H1 (cell line): Measurements from ENCODE around the gene HLF. TPM values are rescaled to one million over a fixed set of nuclear protein-coding genes. Genes with fewer than 3 reads are reported as not detected.

Source experiments
- MAFK ChIP-seq: IDR thresholded peaks from 2 replicates; pipeline ENCODE4 v1.6.1; 2012; ENCODE audit warnings: low read depth, mild to moderate bottlenecking, improper control_type of control experiment, low read length
- RAD21 ChIP-seq, 2 experiments: IDR thresholded peaks in 1 of 2; conservative IDR thresholded peaks in 1 of 2; 2 replicates each; pipeline ENCODE4 v1.6.1; 2011; ENCODE audit warnings: low read depth in 2 of 2, low read length in 2 of 2, improper control_type of control experiment in 1 of 2, inconsistent platforms in 1 of 2, mild to moderate bottlenecking in 1 of 2, moderate library complexity in 1 of 2
- RFX5 ChIP-seq: IDR thresholded peaks from 2 replicates; pipeline ENCODE4 v1.6.1; 2011; ENCODE audit warnings: low read depth, low read length, improper control_type of control experiment, borderline replicate concordance
- SAP30 ChIP-seq: fragments of 300-600 bp; sonication (generic); IDR thresholded peaks from 2 replicates; pipeline ENCODE4 v1.7.1; 2012; ENCODE audit warnings: low read length, moderate library complexity, mild to moderate bottlenecking, inconsistent platforms; ENCODE audit not compliant: insufficient read depth, insufficient replicate concordance
- ZNF274 ChIP-seq: IDR thresholded peaks from 2 replicates; pipeline ENCODE4 v1.7.0; 2012; ENCODE audit warnings: low read length, borderline replicate concordance; ENCODE audit errors: extremely low read depth
- polyA plus RNA-seq, 7 experiments: library from polyadenylated mRNA; depleted of rRNA in 3 of 7; stranded (reverse) in 5 of 7; unstranded in 2 of 7; fragments of >200 nt in 5 of 7; fragments of 200-250 nt in 2 of 7; gene quantifications; 1 replicate in 5 of 7; 2 replicates in 1 of 7; 4 replicates in 1 of 7; pipeline versions ENCODE4 v1.2.1 to v1.2.3, GENCODE V29; 2011 to 2013; ENCODE audit warnings: missing spikeins in 2 of 7, mixed read lengths in 2 of 7
- total RNA-seq: library from RNA; stranded (reverse); fragmentation: NEBNext Ultra II Directional; extraction: Animal tissue kit (Norgen Biotek cat#: 25700); gene quantifications from 2 replicates; pipeline ENCODE4 v1.2.1, GENCODE V29; 2021

Gene HLF
- total and polyA plus RNA-seq, 2 of the 8 experiments (the other 6 are each of a cell fraction or from before 2014, with no cell fraction given) = 0.39 to 0.60 TPM

DNA sequence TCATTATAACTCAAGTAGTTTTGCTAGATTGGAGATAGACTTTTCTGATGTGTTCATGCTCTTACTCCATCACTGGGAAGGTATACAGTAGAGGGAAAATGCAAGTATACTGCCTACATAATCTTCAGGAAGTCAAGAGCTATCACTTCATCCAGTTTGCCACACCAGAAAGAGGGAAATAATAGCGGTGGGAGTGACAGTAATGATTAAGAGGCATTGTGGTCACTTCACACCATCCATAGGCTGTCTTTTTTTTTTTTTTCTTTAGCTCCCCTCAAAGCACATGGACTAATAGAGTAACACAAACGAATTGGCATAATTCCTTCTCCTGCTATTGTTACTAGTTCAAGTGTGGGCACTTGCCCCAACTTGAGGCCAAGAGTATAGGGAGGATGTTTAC is 28.4 kb upstream of the HLF start (continued):
- TF ChIP-seq RAD21 (IDR thresholded peaks at IDR 0.05 in 1 of 2, conservative IDR thresholded peaks at IDR 0.05 in 1 of 2; ENCODE audit: low read depth in 2 of 2, low read length in 2 of 2) = no peak
- no peak for TF ChIP-seq RFX5
- no peak for TF ChIP-seq ZNF274
- no peak for TF ChIP-seq SAP30
- no peak for TF ChIP-seq MAFK
